PC-9 (cell line): ENCODE results near the gene DENND4A. TPM values are rescaled to one million over a fixed set of nuclear protein-coding genes. Genes with fewer than 3 reads are reported as not detected.

ENCODE experiments used
- BruUV-seq: library from RNA; stranded (reverse); fragments of 400-500 nt; replicated peaks from 2 replicates; lab custom pipeline; 2021; lab: Mats Ljungman, UMichigan
- CTCF ChIA-PET: fragments of 300-600 bp; sonication (Branson Sonifier 250); formaldehyde crosslinking; loops from one replicate; lab custom pipeline; 2022; ENCODE audit warnings: antibody characterized with exemption; lab: Charles Lee
- POLR2A ChIA-PET: fragments of 300-600 bp; sonication (Branson Sonifier 250); formaldehyde crosslinking; loops from one replicate; lab custom pipeline; 2022; ENCODE audit warnings: antibody characterized with exemption; ENCODE audit not compliant: unreplicated experiment; lab: Charles Lee
- DNase-seq, 2 experiments: peaks; one replicate each; pipeline versions ENCODE4 v3.0.0 to v3.0.0-alpha.2; 2015 to 2022; ENCODE audit warnings: mixed read lengths in 1 of 2
- H2AFZ ChIP-seq: fragments of 200-600 bp; sonication (generic); 2 replicates; pipeline ENCODE4 v1.8.1; 2017; ENCODE audit warnings: antibody characterized with exemption
- H3F3A ChIP-seq: fragments of 200-600 bp; sonication (generic); 2 replicates; pipeline ENCODE4 v1.8.1; 2017; ENCODE audit warnings: antibody characterized with exemption, mild to moderate bottlenecking, low read depth; ENCODE audit not compliant: insufficient read depth
- H3K27ac ChIP-seq: fragments of 200-600 bp; sonication (generic); 2 replicates; pipeline ENCODE4 v1.6.1; 2016; ENCODE audit warnings: mixed run types
- H3K27me3 ChIP-seq: fragments of 200-600 bp; sonication (generic); 2 replicates; pipeline ENCODE4 v1.6.1; 2016; ENCODE audit warnings: low read depth, mixed run types; ENCODE audit not compliant: insufficient read depth
- H3K36me3 ChIP-seq: fragments of 200-600 bp; sonication (generic); 2 replicates; pipeline ENCODE4 v1.6.1; 2016; ENCODE audit warnings: low read depth, mixed run types
- H3K4me1 ChIP-seq: fragments of 200-600 bp; sonication (generic); replicated peaks from 2 replicates; pipeline ENCODE4 v1.6.1; 2016; ENCODE audit warnings: mixed run types; ENCODE audit not compliant: insufficient read depth
- H3K4me2 ChIP-seq: fragments of 200-600 bp; sonication (generic); 2 replicates; pipeline ENCODE4 v1.6.1; 2017; ENCODE audit warnings: mixed run types
- H3K4me3 ChIP-seq: fragments of 200-600 bp; sonication (generic); 2 replicates; pipeline ENCODE4 v1.6.1; 2016; ENCODE audit warnings: mixed run types
- H3K79me2 ChIP-seq: fragments of 200-600 bp; sonication (generic); 2 replicates; pipeline ENCODE4 v1.6.1; 2017; ENCODE audit warnings: low read depth, mixed run types
- H3K9me2 ChIP-seq: fragments of 200-600 bp; sonication (generic); 2 replicates; pipeline ENCODE4 v1.8.1; 2017; ENCODE audit warnings: mild to moderate bottlenecking; ENCODE audit not compliant: insufficient read depth
- H3K9me3 ChIP-seq: fragments of 200-600 bp; sonication (generic); 2 replicates; pipeline ENCODE4 v1.8.1; 2016; ENCODE audit warnings: low read depth; ENCODE audit not compliant: insufficient read depth
- H4K20me1 ChIP-seq: fragments of 200-600 bp; sonication (generic); 2 replicates; pipeline ENCODE4 v1.8.1; 2017; ENCODE audit not compliant: insufficient read depth
- CTCF ChIP-seq: fragments of 200-600 bp; sonication (generic); conservative IDR thresholded peaks from 2 replicates; pipeline ENCODE4 v1.6.1; 2017; ENCODE audit warnings: mixed run types, antibody characterized with exemption, mild to moderate bottlenecking, moderate library complexity
- EZH2 ChIP-seq: fragments of 200-600 bp; sonication (generic); IDR thresholded peaks from 2 replicates; pipeline ENCODE4 v1.8.0; 2017; ENCODE audit warnings: antibody characterized with exemption, low read depth
- intact Hi-C: fragments of 100-400 bp; cut with micrococcal nuclease; formaldehyde crosslinking; loops from one replicate; pipeline ENCODE4 v1.10.0; 2022; ENCODE audit not compliant: unreplicated experiment
- total RNA-seq: library from RNA; stranded (reverse); gene quantifications from 2 replicates; pipeline ENCODE4 v1.2.3, GENCODE V29; 2021

The DENND4A gene
- total RNA-seq, 1 experiment from 2014 or later: 16.3 TPM

- H2AFZ ChIP-seq: no peak overlapping the region
- no TSS peak for BruUV-seq
- H4K20me1 ChIP-seq: no peaks in the 10 kb centered on the region
- H3K27ac ChIP-seq: no peak overlapping the region
- POLR2A ChIA-PET: no interaction called here
- no peak overlapping the region for H3K4me2 ChIP-seq
- CTCF ChIA-PET: no interaction called here
- H3F3A ChIP-seq: 0 out of 2 replicates have a peak, but pooled peaks cover 5% of the 10 kb centered on the region
- no peaks in the 10 kb centered on the region for H3K36me3 ChIP-seq
- no peak for DNase-seq
- no peaks in the 10 kb centered on the region for H3K4me1 ChIP-seq
- H3K9me2 ChIP-seq: no peaks in the 10 kb centered on the region
- no peaks in the 10 kb centered on the region for H3K27me3 ChIP-seq
- H3K9me3 ChIP-seq: no peaks in the 10 kb centered on the region
- H3K4me3 ChIP-seq: no peak overlapping the region
- intact Hi-C loops: no loop called here
- TF ChIP-seq EZH2 (no peak), CTCF (no peak)
- no peaks in the 10 kb centered on the region for H3K79me2 ChIP-seq
Measured at GRCh38 chr15:65822316-65822715, 30.2 kb upstream of the DENND4A start.

- H3K9me3 ChIP-seq: no peaks in the 10 kb centered on the region
- POLR2A ChIA-PET: no interaction called here
- H4K20me1 ChIP-seq: no peaks in the 10 kb centered on the region
- BruUV-seq: no TSS peak
- H3K4me1 ChIP-seq: no peaks in the 10 kb centered on the region
- CTCF ChIA-PET: no interaction called here
- no peak overlapping the region for H2AFZ ChIP-seq
- H3K27me3 ChIP-seq: no peaks in the 10 kb centered on the region
- intact Hi-C loops: no loop called here
- H3K36me3 ChIP-seq: no peaks in the 10 kb centered on the region
- no peak overlapping the region for H3K4me3 ChIP-seq
- DNase-seq: no peak
- H3K4me2 ChIP-seq: no peak overlapping the region
- TF ChIP-seq CTCF (no peak), EZH2 (no peak)
- H3F3A ChIP-seq: 0 out of 2 replicates have a peak, but pooled peaks cover 5% of the 10 kb centered on the region
- H3K27ac ChIP-seq: no peak overlapping the region
- H3K79me2 ChIP-seq: no peaks in the 10 kb centered on the region
- H3K9me2 ChIP-seq: no peaks in the 10 kb centered on the region
Measured at GRCh38 chr15:65821070-65821469, 29.0 kb upstream of the DENND4A start.

GRCh38 chr15:65819563-65819960 lies 27.5 kb upstream of the DENND4A start:
- no peaks in the 10 kb centered on the region for H4K20me1 ChIP-seq

More at GRCh38 chr15:65819563-65819960, 27.5 kb upstream of the DENND4A start:
- H3K79me2 ChIP-seq: no peaks in the 10 kb centered on the region
- no peak overlapping the region for H3K4me3 ChIP-seq
- H2AFZ ChIP-seq: no peak overlapping the region
- intact Hi-C loops: no loop called here
- TF ChIP-seq EZH2 (no peak), CTCF (no peak)
- no peaks in the 10 kb centered on the region for H3K9me3 ChIP-seq
- H3K27me3 ChIP-seq: no peaks in the 10 kb centered on the region
- no peak overlapping the region for H3K4me2 ChIP-seq
- ChIA-PET CTCF (no interaction called here), POLR2A (no interaction called here)
- no peak overlapping the region for H3K27ac ChIP-seq
- no peak for DNase-seq
- no peaks in the 10 kb centered on the region for H3K4me1 ChIP-seq
- 0 out of 2 replicates have a peak, but pooled peaks cover 5% of the 10 kb centered on the region for H3F3A ChIP-seq
- no peaks in the 10 kb centered on the region for H3K9me2 ChIP-seq
- BruUV-seq: no TSS peak
- no peaks in the 10 kb centered on the region for H3K36me3 ChIP-seq
